Activated CD4-positive, alpha-beta memory T cell treated with anti-CD3 and anti-CD28 coated beads, Interleukin-2, amount 10 ng/mL, durations not matched to agents 7 days and 5 days (primary cell): Measurements from ENCODE around the gene UCK2. TPM values are rescaled to one million over a fixed set of nuclear protein-coding genes. Genes with fewer than 3 reads are reported as not detected.
A peak's percentile ranks its signal among the peaks of the same experiment; 100 is the strongest.

Experiments
- CTCF ChIA-PET: fragments of 350-600 bp; sonication (Branson Sonifier 250); formaldehyde crosslinking; loops from one replicate; lab custom pipeline; 2021; ENCODE audit warnings: antibody characterized with exemption, inconsistent platforms; lab: Charles Lee
- POLR2A ChIA-PET: fragments of 350-600 bp; sonication (Branson Sonifier 250); formaldehyde crosslinking; loops from one replicate; lab custom pipeline; 2021; ENCODE audit warnings: antibody characterized with exemption; lab: Charles Lee
- DNase-seq: peaks from one replicate; pipeline ENCODE4 v3.0.0-alpha.2; 2020
- H3K27ac Mint-ChIP-seq: one replicate; pipeline ENCODE4 v1.8.0; 2021; ENCODE audit warnings: mild to moderate bottlenecking, mixed read lengths
- H3K27me3 Mint-ChIP-seq: one replicate; pipeline ENCODE4 v1.8.0; 2021; ENCODE audit warnings: mixed read lengths
- H3K36me3 Mint-ChIP-seq: one replicate; pipeline ENCODE4 v1.8.0; 2021; ENCODE audit warnings: low read depth, mixed read lengths
- H3K4me1 Mint-ChIP-seq: one replicate; pipeline ENCODE4 v1.8.0; 2021; ENCODE audit warnings: mixed read lengths
- H3K4me3 Mint-ChIP-seq: one replicate; pipeline ENCODE4 v1.8.0; 2021; ENCODE audit warnings: mild to moderate bottlenecking, mixed read lengths
- H3K9me3 Mint-ChIP-seq: one replicate; pipeline ENCODE4 v1.8.0; 2021; ENCODE audit warnings: mixed read lengths
- total RNA-seq, 2 experiments: library from RNA; stranded (reverse); gene quantifications; one replicate each; pipeline ENCODE4 v1.2.3, GENCODE V29; 2021

Gene UCK2
- total RNA-seq, 2 experiments from 2014 or later: 32.1 to 34.4 TPM

GRCh38 chr1:165849353-165850133 lies 22.1 kb downstream of the UCK2 start:
- Mint-ChIP-seq H3K27ac (no peak overlapping the region), H3K36me3 (no peaks in the 10 kb centered on the region), H3K27me3 (no peaks in the 10 kb centered on the region), H3K9me3 (no peaks in the 10 kb centered on the region), H3K4me3 (no peak overlapping the region), H3K4me1 (peaks cover 69% of the 10 kb centered on the region)
- POLR2A ChIA-PET: interaction anchor here (1.1 to 1.4 kb wide), 2 partner anchors 21 to 90 kb away, joined by 3 read pairs; no protein-coding TSS in a partner anchor
- CTCF ChIA-PET: interaction anchor here (2.7 kb wide), 1 partner anchor 22 kb away, joined by 6 read pairs; no protein-coding TSS in a partner anchor
- no peak for DNase-seq

- peak; percentile 34 for DNase-seq
- peak overlapping the region; percentile 21 for H3K4me3 Mint-ChIP-seq
- no peaks in the 10 kb centered on the region for H3K27me3 Mint-ChIP-seq
- no peaks in the 10 kb centered on the region for H3K36me3 Mint-ChIP-seq
- H3K4me1 Mint-ChIP-seq: peaks cover 61% of the 10 kb centered on the region
- ChIA-PET CTCF (interaction anchor here (2.7 kb wide), 1 partner anchor 20 kb away, joined by 6 read pairs; no protein-coding TSS in a partner anchor), POLR2A (interaction anchor here (0.7 to 1.5 kb wide), 3 partner anchors 8 to 82 kb away, joined by 4 read pairs; partner anchors contain the start of gene TMCO1)
- peak overlapping the region; percentile 44 for H3K27ac Mint-ChIP-seq
- no peaks in the 10 kb centered on the region for H3K9me3 Mint-ChIP-seq
These were observed 23.7 kb downstream of the UCK2 start for GRCh38 chr1:165851034-165851658.

GRCh38 chr1:165852871-165853270 lies 25.5 kb downstream of the UCK2 start:
- H3K36me3 Mint-ChIP-seq: no peaks in the 10 kb centered on the region
- H3K4me1 Mint-ChIP-seq: peaks cover 67% of the 10 kb centered on the region
- ChIA-PET CTCF (interaction anchor here (0.9 kb wide), 1 partner anchor 62 kb away, joined by 3 read pairs; no protein-coding TSS in a partner anchor), POLR2A (no interaction called here)
- H3K27ac Mint-ChIP-seq: no peak overlapping the region
- no peak for DNase-seq
- no peak overlapping the region for H3K4me3 Mint-ChIP-seq
- H3K27me3 Mint-ChIP-seq: no peaks in the 10 kb centered on the region
- H3K9me3 Mint-ChIP-seq: no peaks in the 10 kb centered on the region

GRCh38 chr1:165853528-165854075 lies 26.2 kb downstream of the UCK2 start:
- H3K9me3 Mint-ChIP-seq: no peaks in the 10 kb centered on the region
- no peaks in the 10 kb centered on the region for H3K27me3 Mint-ChIP-seq
- H3K27ac Mint-ChIP-seq: no peak overlapping the region
- H3K4me3 Mint-ChIP-seq: no peak overlapping the region
- ChIA-PET CTCF (interaction anchor here (0.9 kb wide), 1 partner anchor 61 kb away, joined by 3 read pairs; no protein-coding TSS in a partner anchor), POLR2A (no interaction called here)
- DNase-seq: no peak
- peaks cover 65% of the 10 kb centered on the region for H3K4me1 Mint-ChIP-seq
- H3K36me3 Mint-ChIP-seq: no peaks in the 10 kb centered on the region

- no peak for DNase-seq
- H3K27ac Mint-ChIP-seq: no peak overlapping the region
- ChIA-PET CTCF (interaction anchor here (1.0 kb wide), 1 partner anchor 17 kb away, joined by 5 read pairs; no protein-coding TSS in a partner anchor), POLR2A (interaction anchor here (0.7 to 1.4 kb wide), 2 partner anchors 17 to 85 kb away, joined by 4 to 5 read pairs; partner anchors contain the start of gene TMCO1)
- peaks cover 62% of the 10 kb centered on the region for H3K4me1 Mint-ChIP-seq
- no peaks in the 10 kb centered on the region for H3K9me3 Mint-ChIP-seq
- H3K36me3 Mint-ChIP-seq: no peaks in the 10 kb centered on the region
- no peak overlapping the region for H3K4me3 Mint-ChIP-seq
- H3K27me3 Mint-ChIP-seq: no peaks in the 10 kb centered on the region
These were observed 26.9 kb downstream of the UCK2 start for GRCh38 chr1:165854101-165854845.

GRCh38 chr1:165855010-165855838 lies 27.8 kb downstream of the UCK2 start:
- no peak overlapping the region for H3K4me3 Mint-ChIP-seq
- no peaks in the 10 kb centered on the region for H3K9me3 Mint-ChIP-seq
- no peak for DNase-seq
- no peak overlapping the region for H3K27ac Mint-ChIP-seq
- CTCF ChIA-PET: interaction anchor here (1.0 to 2.0 kb wide), 3 partner anchors 16 to 253 kb away, joined by 5 to 7 read pairs (median 5); no protein-coding TSS in a partner anchor
- peaks cover 61% of the 10 kb centered on the region for H3K4me1 Mint-ChIP-seq
- POLR2A ChIA-PET: interaction anchor here (0.7 to 1.4 kb wide), 3 partner anchors 10 to 86 kb away, joined by 3 to 5 read pairs (median 4); partner anchors contain the start of gene TMCO1
- H3K36me3 Mint-ChIP-seq: no peaks in the 10 kb centered on the region
- H3K27me3 Mint-ChIP-seq: no peaks in the 10 kb centered on the region

- H3K4me3 Mint-ChIP-seq: no peak overlapping the region
- H3K27me3 Mint-ChIP-seq: no peaks in the 10 kb centered on the region
- no peaks in the 10 kb centered on the region for H3K36me3 Mint-ChIP-seq
- no peak overlapping the region for H3K27ac Mint-ChIP-seq
- CTCF ChIA-PET: interaction anchor here (0.7 to 2.0 kb wide), 5 partner anchors 16 to 254 kb away, joined by 3 to 7 read pairs (median 4); partner anchors contain the start of gene ALDH9A1
- no peak for DNase-seq
- no peaks in the 10 kb centered on the region for H3K9me3 Mint-ChIP-seq
- POLR2A ChIA-PET: interaction anchor here (1.3 kb wide), 1 partner anchor 11 kb away, joined by 3 read pairs; no protein-coding TSS in a partner anchor
- H3K4me1 Mint-ChIP-seq: peaks cover 59% of the 10 kb centered on the region
These were observed 28.6 kb downstream of the UCK2 start for GRCh38 chr1:165856021-165856420.

DNA sequence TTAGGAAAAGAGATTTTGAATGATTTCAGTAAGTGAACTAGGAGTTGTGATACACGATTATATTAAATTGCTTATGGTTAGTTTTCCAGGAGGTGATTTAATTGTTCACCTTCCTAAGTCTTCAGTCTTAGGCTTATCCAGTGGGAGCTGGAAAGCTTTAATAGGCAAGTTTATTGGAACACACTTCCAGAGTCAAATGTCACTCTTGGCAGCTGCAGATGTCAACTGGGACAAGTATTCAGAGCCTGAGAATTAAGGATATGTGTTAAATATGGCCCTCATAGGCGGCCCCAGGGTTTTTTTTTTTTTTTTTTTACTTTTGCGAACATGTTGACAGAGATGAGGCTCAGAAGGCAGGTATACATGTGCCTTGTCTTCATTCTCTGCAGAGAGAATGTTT lies 29.2 kb downstream of the UCK2 start:
- Mint-ChIP-seq H3K4me3 (no peak overlapping the region), H3K36me3 (no peaks in the 10 kb centered on the region), H3K27ac (no peak overlapping the region), H3K27me3 (no peaks in the 10 kb centered on the region), H3K4me1 (peaks cover 53% of the 10 kb centered on the region), H3K9me3 (no peaks in the 10 kb centered on the region)
- DNase-seq: no peak
- POLR2A ChIA-PET: no interaction called here
- CTCF ChIA-PET: interaction anchor here (0.7 to 2.0 kb wide), 4 partner anchors 15 to 158 kb away, joined by 3 to 7 read pairs (median 4); partner anchors contain the start of gene ALDH9A1

DNA sequence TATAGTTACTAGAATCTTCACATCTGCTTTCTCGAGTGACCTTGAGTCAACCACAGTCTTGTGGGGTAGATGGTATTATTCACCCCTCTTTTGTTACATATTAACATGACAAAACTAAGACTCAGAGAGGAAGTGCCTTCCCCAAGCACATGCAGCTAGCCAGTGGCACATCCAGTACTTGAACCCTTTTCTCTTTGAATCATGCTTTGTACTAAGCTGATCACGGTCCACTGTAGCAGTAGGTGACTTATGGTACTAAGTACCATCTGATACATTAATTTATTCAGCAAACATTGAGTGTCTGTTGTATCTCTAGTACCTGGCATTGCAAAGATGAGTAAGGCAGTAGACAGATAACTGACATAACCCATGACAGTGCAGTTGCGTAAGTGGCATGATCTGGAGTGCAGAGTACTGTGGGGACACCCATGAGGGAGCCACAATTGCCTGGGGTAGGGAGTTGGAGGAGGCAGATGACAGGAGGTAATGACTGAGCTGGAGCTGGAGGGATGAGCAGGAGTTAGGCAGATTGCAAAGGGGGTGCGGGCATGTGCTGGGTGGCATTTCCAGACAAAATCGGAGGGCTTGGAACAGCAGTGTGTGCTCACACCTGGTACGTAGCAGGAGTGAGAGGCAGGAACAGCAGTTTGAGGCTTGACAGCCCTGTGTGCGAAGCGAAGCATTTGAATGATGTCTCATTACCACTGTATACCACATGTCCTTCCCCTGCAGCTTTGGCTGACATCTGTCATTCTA lies 29.8 kb downstream of the UCK2 start:
- ChIA-PET CTCF (interaction anchor here (1.4 to 2.0 kb wide), 2 partner anchors 14 to 159 kb away, joined by 3 to 7 read pairs; partner anchors contain the start of gene ALDH9A1), POLR2A (interaction anchor here (1.0 kb wide), 1 partner anchor 88 kb away, joined by 3 read pairs; the partner anchor contains the start of gene TMCO1)
- Mint-ChIP-seq H3K4me3 (no peak overlapping the region), H3K27ac (no peak overlapping the region), H3K9me3 (no peaks in the 10 kb centered on the region), H3K36me3 (no peaks in the 10 kb centered on the region), H3K27me3 (no peaks in the 10 kb centered on the region), H3K4me1 (peaks cover 47% of the 10 kb centered on the region)
- no peak for DNase-seq

GRCh38 chr1:165858364-165858823 lies 31.0 kb downstream of the UCK2 start:
- ChIA-PET POLR2A (no interaction called here), CTCF (no interaction called here)
- no peak overlapping the region for H3K4me3 Mint-ChIP-seq
- H3K27ac Mint-ChIP-seq: no peak overlapping the region
- H3K27me3 Mint-ChIP-seq: no peaks in the 10 kb centered on the region
- H3K36me3 Mint-ChIP-seq: no peaks in the 10 kb centered on the region
- DNase-seq: no peak
- H3K4me1 Mint-ChIP-seq: peaks cover 41% of the 10 kb centered on the region
- H3K9me3 Mint-ChIP-seq: no peaks in the 10 kb centered on the region
